Thyroid gland (tissue), 4 donors: ENCODE measurements around the gene ESR1.

ENCODE experiments used
- POLR2A ChIP-seq, 2 donors: fragments of 450-650 bp; IDR thresholded peaks; one replicate each; pipeline ENCODE4 v1.6.1; 2017; ENCODE audit warnings: antibody characterized with exemption in 2 of 2, mild to moderate bottlenecking in 2 of 2, moderate library complexity in 1 of 2
- TF ChIP-seq, protein P1 (sequence below), 6 experiments: fragments of 200-600 bp in 3 of 6; fragments of 450-650 bp in 3 of 6; sonication (generic) in 3 of 6; IDR thresholded peaks; one replicate each; pipeline ENCODE4 v1.5.1; 2016 to 2019; ENCODE audit warnings: antibody characterized with exemption in 6 of 6, mild to moderate bottlenecking in 2 of 6, inconsistent platforms in 1 of 6, moderate library complexity in 1 of 6

GRCh38 chr6:152161501-152161900 is 354.0 kb downstream of the ESR1 start:
- TF ChIP-seq, protein P1, sequence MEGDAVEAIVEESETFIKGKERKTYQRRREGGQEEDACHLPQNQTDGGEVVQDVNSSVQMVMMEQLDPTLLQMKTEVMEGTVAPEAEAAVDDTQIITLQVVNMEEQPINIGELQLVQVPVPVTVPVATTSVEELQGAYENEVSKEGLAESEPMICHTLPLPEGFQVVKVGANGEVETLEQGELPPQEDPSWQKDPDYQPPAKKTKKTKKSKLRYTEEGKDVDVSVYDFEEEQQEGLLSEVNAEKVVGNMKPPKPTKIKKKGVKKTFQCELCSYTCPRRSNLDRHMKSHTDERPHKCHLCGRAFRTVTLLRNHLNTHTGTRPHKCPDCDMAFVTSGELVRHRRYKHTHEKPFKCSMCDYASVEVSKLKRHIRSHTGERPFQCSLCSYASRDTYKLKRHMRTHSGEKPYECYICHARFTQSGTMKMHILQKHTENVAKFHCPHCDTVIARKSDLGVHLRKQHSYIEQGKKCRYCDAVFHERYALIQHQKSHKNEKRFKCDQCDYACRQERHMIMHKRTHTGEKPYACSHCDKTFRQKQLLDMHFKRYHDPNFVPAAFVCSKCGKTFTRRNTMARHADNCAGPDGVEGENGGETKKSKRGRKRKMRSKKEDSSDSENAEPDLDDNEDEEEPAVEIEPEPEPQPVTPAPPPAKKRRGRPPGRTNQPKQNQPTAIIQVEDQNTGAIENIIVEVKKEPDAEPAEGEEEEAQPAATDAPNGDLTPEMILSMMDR (IDR thresholded peaks at IDR 0.05) = no peak
- TF ChIP-seq POLR2A (IDR thresholded peaks at IDR 0.05) = no peak
